AG10803 (cell line): ENCODE data around the gene IL18RAP.

Experiments used
- DNase-seq: peaks from one replicate; pipeline ENCODE4 v3.0.0; 2010; ENCODE audit warnings: low read depth
- H3K4me3 ChIP-seq: 2 replicates; pipeline ENCODE4 v1.5.1; 2011; ENCODE audit warnings: mild to moderate bottlenecking, low read length, control low read depth
- TF ChIP-seq, protein P1 (sequence below): conservative IDR thresholded peaks from 2 replicates; pipeline ENCODE4 v1.5.1; 2011; ENCODE audit warnings: mild to moderate bottlenecking, low read length, control low read depth, inconsistent platforms

IL18RAP gene

GRCh38 chr2:102401456-102401855, 21.5 kb upstream of the IL18RAP start:
- H3K4me3 ChIP-seq, result no peak overlapping the region
- no peak for DNase-seq
- TF ChIP-seq, protein P1, sequence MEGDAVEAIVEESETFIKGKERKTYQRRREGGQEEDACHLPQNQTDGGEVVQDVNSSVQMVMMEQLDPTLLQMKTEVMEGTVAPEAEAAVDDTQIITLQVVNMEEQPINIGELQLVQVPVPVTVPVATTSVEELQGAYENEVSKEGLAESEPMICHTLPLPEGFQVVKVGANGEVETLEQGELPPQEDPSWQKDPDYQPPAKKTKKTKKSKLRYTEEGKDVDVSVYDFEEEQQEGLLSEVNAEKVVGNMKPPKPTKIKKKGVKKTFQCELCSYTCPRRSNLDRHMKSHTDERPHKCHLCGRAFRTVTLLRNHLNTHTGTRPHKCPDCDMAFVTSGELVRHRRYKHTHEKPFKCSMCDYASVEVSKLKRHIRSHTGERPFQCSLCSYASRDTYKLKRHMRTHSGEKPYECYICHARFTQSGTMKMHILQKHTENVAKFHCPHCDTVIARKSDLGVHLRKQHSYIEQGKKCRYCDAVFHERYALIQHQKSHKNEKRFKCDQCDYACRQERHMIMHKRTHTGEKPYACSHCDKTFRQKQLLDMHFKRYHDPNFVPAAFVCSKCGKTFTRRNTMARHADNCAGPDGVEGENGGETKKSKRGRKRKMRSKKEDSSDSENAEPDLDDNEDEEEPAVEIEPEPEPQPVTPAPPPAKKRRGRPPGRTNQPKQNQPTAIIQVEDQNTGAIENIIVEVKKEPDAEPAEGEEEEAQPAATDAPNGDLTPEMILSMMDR, result no peak

DNA sequence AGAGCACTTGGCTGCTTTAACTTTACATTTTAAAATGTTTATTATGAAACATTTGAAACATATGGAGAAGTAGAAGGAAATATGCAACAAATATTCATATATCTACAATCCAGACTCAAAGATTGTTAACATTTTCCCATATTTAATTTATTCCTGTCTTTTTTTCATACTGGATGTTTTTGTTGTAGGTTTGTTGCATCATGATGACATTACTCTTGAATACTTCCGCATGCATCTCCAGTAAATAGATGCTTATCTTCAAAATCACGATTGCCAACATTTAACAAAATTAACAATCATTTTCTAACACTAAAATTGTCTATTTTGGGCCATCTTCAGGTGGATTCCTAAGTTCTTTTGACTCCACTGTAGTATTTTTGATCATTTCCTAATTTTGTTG, 21.1 kb upstream of the IL18RAP start:
- H3K4me3 ChIP-seq, result no peak overlapping the region
- TF ChIP-seq, protein P1, result no peak
- no peak for DNase-seq

GRCh38 chr2:102410952-102411351, 12.0 kb upstream of the IL18RAP start:
- no peak overlapping the region for H3K4me3 ChIP-seq
- no peak for DNase-seq
- TF ChIP-seq, protein P1, result no peak

GRCh38 chr2:102412199-102412598, 10.8 kb upstream of the IL18RAP start:
- DNase-seq, result no peak
- H3K4me3 ChIP-seq, result no peak overlapping the region
- TF ChIP-seq, protein P1, result no peak

- H3K4me3 ChIP-seq, result no peak overlapping the region
- no peak for DNase-seq
- TF ChIP-seq, protein P1, result no peak
Observed at GRCh38 chr2:102417946-102418345, 5.0 kb upstream of the IL18RAP start.

- no peak overlapping the region for H3K4me3 ChIP-seq
- DNase-seq, result no peak
- TF ChIP-seq, protein P1, result no peak
Observed at GRCh38 chr2:102418421-102418961, 4.5 kb upstream of the IL18RAP start.

DNA sequence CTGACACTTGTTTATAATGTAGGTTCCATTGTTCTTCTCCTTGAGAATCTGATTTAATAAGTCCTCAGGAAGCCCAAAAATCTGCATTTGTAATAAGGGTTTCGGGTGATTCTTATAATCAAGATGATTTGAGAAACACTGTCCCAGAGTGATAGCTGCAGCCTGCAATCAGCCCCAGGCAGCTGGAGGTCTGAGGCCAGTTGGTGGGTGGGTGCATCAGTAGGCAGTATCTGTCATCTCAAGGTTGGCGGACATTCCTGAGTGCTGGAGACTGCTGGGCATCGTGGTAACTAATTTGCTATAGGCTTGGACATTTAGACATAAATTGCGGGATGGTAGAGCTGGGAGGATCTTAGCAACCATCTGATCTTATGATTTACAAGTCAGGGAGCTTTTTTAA, 2.7 kb upstream of the IL18RAP start:
- TF ChIP-seq, protein P1, result no peak
- H3K4me3 ChIP-seq, result no peak overlapping the region
- DNase-seq, result no peak
